ENCODE measurements around the gene FGF18. TPM values are rescaled to one million over a fixed set of nuclear protein-coding genes. Genes with fewer than 3 reads are reported as not detected.

Gene FGF18
- total RNA-seq, 1 donor from 2014 or later = 1.2 TPM

- H3K9me3 ChIP-seq (ENCODE audit: insufficient read depth, low read depth, low read length) = no peaks in the 10 kb centered on the region
- no peak for DNase-seq (ENCODE audit: low read depth)
- H3K9ac ChIP-seq (ENCODE audit: low read length) = no peak overlapping the region
- Mint-ChIP-seq H3K4me1 (ENCODE audit: low read depth, unreplicated experiment) (no peaks in the 10 kb centered on the region), H3K36me3 (ENCODE audit: low read depth, unreplicated experiment) (no peaks in the 10 kb centered on the region), H3K9me3 (ENCODE audit: unreplicated experiment) (peaks cover 2% of the 10 kb centered on the region), H3K27ac (ENCODE audit: unreplicated experiment) (no peak overlapping the region), H3K27me3 (ENCODE audit: low read depth, unreplicated experiment) (peaks cover 32% of the 10 kb centered on the region), H3K4me3 (ENCODE audit: unreplicated experiment) (no peak overlapping the region)
- no peaks in the 10 kb centered on the region for H4K20me1 ChIP-seq (ENCODE audit: insufficient read depth, low read length)
- H3K36me3 ChIP-seq (ENCODE audit: insufficient read depth, low read length) = no peaks in the 10 kb centered on the region
- H3K79me2 ChIP-seq (ENCODE audit: insufficient read depth, low read length) = no peaks in the 10 kb centered on the region
- no peaks in the 10 kb centered on the region for H3K27me3 ChIP-seq (ENCODE audit: insufficient read depth, low read length)
- H3K4me1 ChIP-seq (ENCODE audit: insufficient read depth, low read length) = no peaks in the 10 kb centered on the region
- TF ChIP-seq, protein P1, sequence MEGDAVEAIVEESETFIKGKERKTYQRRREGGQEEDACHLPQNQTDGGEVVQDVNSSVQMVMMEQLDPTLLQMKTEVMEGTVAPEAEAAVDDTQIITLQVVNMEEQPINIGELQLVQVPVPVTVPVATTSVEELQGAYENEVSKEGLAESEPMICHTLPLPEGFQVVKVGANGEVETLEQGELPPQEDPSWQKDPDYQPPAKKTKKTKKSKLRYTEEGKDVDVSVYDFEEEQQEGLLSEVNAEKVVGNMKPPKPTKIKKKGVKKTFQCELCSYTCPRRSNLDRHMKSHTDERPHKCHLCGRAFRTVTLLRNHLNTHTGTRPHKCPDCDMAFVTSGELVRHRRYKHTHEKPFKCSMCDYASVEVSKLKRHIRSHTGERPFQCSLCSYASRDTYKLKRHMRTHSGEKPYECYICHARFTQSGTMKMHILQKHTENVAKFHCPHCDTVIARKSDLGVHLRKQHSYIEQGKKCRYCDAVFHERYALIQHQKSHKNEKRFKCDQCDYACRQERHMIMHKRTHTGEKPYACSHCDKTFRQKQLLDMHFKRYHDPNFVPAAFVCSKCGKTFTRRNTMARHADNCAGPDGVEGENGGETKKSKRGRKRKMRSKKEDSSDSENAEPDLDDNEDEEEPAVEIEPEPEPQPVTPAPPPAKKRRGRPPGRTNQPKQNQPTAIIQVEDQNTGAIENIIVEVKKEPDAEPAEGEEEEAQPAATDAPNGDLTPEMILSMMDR (IDR thresholded peaks at IDR 0.05; ENCODE audit: insufficient read depth, low read depth, low read length) = no peak
- TF ChIP-seq EZH2 (IDR thresholded peaks at IDR 0.05; ENCODE audit: insufficient read depth, low read length) = no peak
- no peak overlapping the region for H2AFZ ChIP-seq (ENCODE audit: low read depth, low read length)
- no peak overlapping the region for H3K27ac ChIP-seq (ENCODE audit: low read depth, low read length)
- H3K4me3 ChIP-seq (ENCODE audit: insufficient read depth, low read depth, low read length) = no peak overlapping the region
- H3K4me2 ChIP-seq (ENCODE audit: low read length) = no peak overlapping the region
- no peak for FAIRE-seq
Measured at GRCh38 chr5:171506951-171507350, 87.5 kb downstream of the FGF18 start.

Small RNA genes within 50 kb of the gene (microRNA-seq; reads per million reads assigned to microRNA genes)
- gene MIR3912 = 3.6 reads per million, percentile 11 among the genes with 10 or more reads in this experiment

Other genes with a start within 250 kb of the FGF18 start
- gene TLX3, start 110.4 kb upstream of the FGF18 start, total RNA-seq = not detected in 2 replicates
- gene NPM1, start 31.8 kb upstream of the FGF18 start, total RNA-seq = 1,191 and 1,219 TPM in 2 replicates